HAP-1 (cell line): ENCODE data around the gene STRBP.

Experiments
- DNase-seq, 2 experiments: peaks; one replicate each; pipeline ENCODE4 v3.0.0-alpha.2; 2016 to 2020; ENCODE audit warnings: low spot score in 2 of 2
- H3K27me3 ChIP-seq: fragments of 250-450 bp; sonication (Bioruptor Pico); 2 replicates; pipeline ENCODE4 v1.5.1; 2020; ENCODE audit warnings: low read depth, mild to moderate bottlenecking, moderate library complexity
- H3K36me3 ChIP-seq: fragments of 250-450 bp; sonication (Bioruptor Pico); replicated peaks from 2 replicates; pipeline ENCODE4 v1.5.1; 2020; ENCODE audit warnings: mild to moderate bottlenecking
- H3K4me1 ChIP-seq: fragments of 250-450 bp; sonication (Bioruptor Pico); 2 replicates; pipeline ENCODE4 v1.5.1; 2020; ENCODE audit warnings: mild to moderate bottlenecking
- H3K4me3 ChIP-seq: fragments of 250-450 bp; sonication (Bioruptor Pico); 2 replicates; pipeline ENCODE4 v1.5.1; 2020; ENCODE audit warnings: mild to moderate bottlenecking, moderate library complexity
- H3K9me3 ChIP-seq: fragments of 250-450 bp; sonication (Bioruptor Pico); 2 replicates; pipeline ENCODE4 v1.5.1; 2020; ENCODE audit warnings: mild to moderate bottlenecking, moderate library complexity
- in situ Hi-C: fragments of 300-500 bp; cut with MboI; formaldehyde crosslinking; loops from 3 replicates; pipeline ENCODE4 v1.14.3; 2020; ENCODE audit warnings: low sequenced_read_pairs, inconsistent platforms, mixed read lengths

Gene STRBP

GRCh38 chr9:123073991-123074422, 194.4 kb downstream of the STRBP start:
- Histone ChIP-seq H3K4me1 (no peaks in the 10 kb centered on the region), H3K9me3 (no peaks in the 10 kb centered on the region), H3K36me3 (peaks cover 13% of the 10 kb centered on the region), H3K27me3 (no peaks in the 10 kb centered on the region), H3K4me3 (no peak overlapping the region)
- in situ Hi-C loops: no loop called here
- no peak for DNase-seq

GRCh38 chr9:123073441-123073840, 194.9 kb downstream of the STRBP start:
- Histone ChIP-seq H3K4me1 (no peaks in the 10 kb centered on the region), H3K9me3 (no peaks in the 10 kb centered on the region), H3K36me3 (peaks cover 13% of the 10 kb centered on the region), H3K4me3 (no peak overlapping the region), H3K27me3 (no peaks in the 10 kb centered on the region)
- in situ Hi-C loops: no loop called here
- no peak for DNase-seq

- no peaks in the 10 kb centered on the region for H3K27me3 ChIP-seq
- H3K4me3 ChIP-seq: no peak overlapping the region
- in situ Hi-C loops: no loop called here
- H3K4me1 ChIP-seq: no peaks in the 10 kb centered on the region
- H3K36me3 ChIP-seq: peaks cover 13% of the 10 kb centered on the region
- no peak for DNase-seq
- H3K9me3 ChIP-seq: no peaks in the 10 kb centered on the region
These were observed 195.9 kb downstream of the STRBP start for GRCh38 chr9:123072407-123072995.
